Endothelial cell of umbilical vein (primary cell): ENCODE data around the gene SPRYD7. TPM values are rescaled to one million over a fixed set of nuclear protein-coding genes. Genes with fewer than 3 reads are reported as not detected.

Experiments
- BruUV-seq: library from RNA; stranded (reverse); fragments of 400-500 nt; replicated peaks from 2 replicates; lab custom pipeline; 2021; lab: Mats Ljungman, UMichigan
- CTCF ChIA-PET: fragments of 300-600, 350-600 bp; sonication (Branson Sonifier 250); formaldehyde crosslinking; loops from one replicate; lab custom pipeline; 2021; ENCODE audit warnings: antibody characterized with exemption, inconsistent platforms; lab: Charles Lee
- POLR2A ChIA-PET: fragments of 300-600, 350-600 bp; sonication (Branson Sonifier 250); formaldehyde crosslinking; loops from one replicate; lab custom pipeline; 2021; ENCODE audit warnings: antibody characterized with exemption, inconsistent platforms; lab: Charles Lee
- DNase-seq: peaks from one replicate; pipeline ENCODE4 v3.0.0-alpha.2; 2011; ENCODE audit warnings: low read depth, low spot score
- FAIRE-seq: peaks from 2 replicates; lab custom pipeline; 2011; peaks lifted over from hg19 to GRCh38; lab: Jason Lieb, UNC
- H2AFZ ChIP-seq: 2 replicates; pipeline ENCODE4 v1.6.0; 2012; ENCODE audit warnings: low read depth, low read length, control low read depth, inconsistent platforms
- H3K27ac ChIP-seq: 2 replicates; pipeline ENCODE4 v1.5.1; 2011; ENCODE audit warnings: low read depth, mild to moderate bottlenecking, control low read depth, low read length, moderate library complexity; ENCODE audit not compliant: insufficient read depth
- H3K27me3 ChIP-seq, 2 experiments: 2 replicates each; pipeline versions ENCODE4 v1.6.0 to v1.6.1; 2011; ENCODE audit warnings: low read length in 2 of 2, mixed read lengths in 1 of 2; ENCODE audit not compliant: control insufficient read depth in 2 of 2, insufficient read depth in 2 of 2
- H3K36me3 ChIP-seq, 2 experiments: 2 replicates in 1 of 2; 3 replicates in 1 of 2; pipeline ENCODE4 v1.5.1; 2011; ENCODE audit warnings: low read length in 2 of 2, mild to moderate bottlenecking in 1 of 2, moderate library complexity in 1 of 2; ENCODE audit not compliant: control insufficient read depth in 2 of 2, insufficient read depth in 2 of 2; ENCODE audit errors: extremely low read depth in 1 of 2
- H3K4me1 ChIP-seq: 3 replicates; pipeline ENCODE4 v1.5.1; 2011; ENCODE audit warnings: mild to moderate bottlenecking, low read length; ENCODE audit not compliant: control insufficient read depth, insufficient read depth; ENCODE audit errors: extremely low read depth
- H3K4me2 ChIP-seq: 2 replicates; pipeline ENCODE4 v1.6.1; 2011; ENCODE audit warnings: low read length, control low read depth, mixed read lengths; ENCODE audit not compliant: insufficient read depth
- H3K4me3 ChIP-seq, 3 experiments: fragments of 200-600 bp in 1 of 3; sonication (generic), shearing (Covaris generic) in 1 of 3; replicated peaks in 1 of 3; 2 replicates each; pipeline ENCODE4 v1.5.1; 2011 to 2016; ENCODE audit warnings: control low read depth in 3 of 3, low read length in 3 of 3, mild to moderate bottlenecking in 2 of 3, inconsistent platforms in 1 of 3, low read depth in 1 of 3, moderate library complexity in 1 of 3; ENCODE audit not compliant: insufficient read depth in 1 of 3
- H3K79me2 ChIP-seq: 2 replicates; pipeline ENCODE4 v1.6.0; 2012; ENCODE audit warnings: low read length, inconsistent platforms; ENCODE audit not compliant: control insufficient read depth, insufficient read depth
- H3K9ac ChIP-seq: replicated peaks from 2 replicates; pipeline ENCODE3; 2011; ENCODE audit warnings: low read length, control low read depth; ENCODE audit not compliant: insufficient read depth; ENCODE audit errors: extremely low read depth
- H3K9me1 ChIP-seq: replicated peaks from 3 replicates; pipeline ENCODE4 v1.6.0; 2011; ENCODE audit warnings: mild to moderate bottlenecking, low read length; ENCODE audit not compliant: control insufficient read depth, insufficient read depth; ENCODE audit errors: extremely low read depth
- H3K9me3 ChIP-seq: replicated peaks from 2 replicates; pipeline ENCODE4 v1.5.1; 2012; ENCODE audit warnings: low read length, inconsistent platforms; ENCODE audit not compliant: control insufficient read depth, insufficient read depth
- H4K20me1 ChIP-seq: replicated peaks from 2 replicates; pipeline ENCODE3; 2011; ENCODE audit warnings: mild to moderate bottlenecking, low read length; ENCODE audit not compliant: control insufficient read depth, insufficient read depth; ENCODE audit errors: extremely low read depth
- FOS ChIP-seq: IDR thresholded peaks from 2 replicates; pipeline ENCODE4 v1.6.1; 2011; ENCODE audit warnings: mild to moderate bottlenecking, low read length, moderate library complexity, borderline replicate concordance; ENCODE audit not compliant: insufficient read depth
- MYC ChIP-seq: IDR thresholded peaks from one replicate; pipeline ENCODE4 v1.6.1; 2011; ENCODE audit warnings: mild to moderate bottlenecking, low read depth, low read length
- POLR2A ChIP-seq: IDR thresholded peaks from 2 replicates; pipeline ENCODE4 v1.6.1; 2012; ENCODE audit warnings: low read depth, mild to moderate bottlenecking, control low read depth, low read length
- POLR2AphosphoS5 ChIP-seq: IDR thresholded peaks from 2 replicates; pipeline ENCODE4 v1.6.1; 2012; ENCODE audit warnings: low read depth, mild to moderate bottlenecking, control low read depth, low read length, moderate library complexity; ENCODE audit not compliant: insufficient read depth
- dilution Hi-C: fragments of 300-500 bp; cut with MboI; formaldehyde crosslinking; loops from one replicate; pipeline ENCODE4 v1.15.0; 2019; ENCODE audit warnings: low sequenced_read_pairs; ENCODE audit not compliant: extremely low pct_ligation_motif_present
- intact Hi-C: fragments of 100-400 bp; cut with micrococcal nuclease; formaldehyde crosslinking; loops from one replicate; pipeline ENCODE4 v1.10.0; 2022
- polyA plus RNA-seq, 4 experiments: library from polyadenylated mRNA; depleted of rRNA in 3 of 4; stranded (reverse) in 3 of 4; unstranded in 1 of 4; fragments of >200 nt; gene quantifications; 2 replicates each; pipeline versions ENCODE4 v1.2.1 to v1.2.3, GENCODE V29; 2011 to 2012; ENCODE audit warnings: missing spikeins in 1 of 4
- total RNA-seq: library from RNA; stranded (reverse); gene quantifications from 2 replicates; pipeline ENCODE4 v1.2.3, GENCODE V29; 2021
- TF ChIP-seq, protein P1 (sequence below): IDR thresholded peaks from 2 replicates; pipeline ENCODE4 v1.6.1; 2011; ENCODE audit not compliant: insufficient read depth, insufficient read length
- TF ChIP-seq, protein P2 (sequence below), 2 donors: IDR thresholded peaks; 1 replicate in 1 of 2; 2 replicates in 1 of 2; pipeline ENCODE4 v1.5.1; 2011; ENCODE audit warnings: low read length in 2 of 2, mild to moderate bottlenecking in 2 of 2, moderate library complexity in 2 of 2, control low read depth in 1 of 2, inconsistent platforms in 1 of 2, low read depth in 1 of 2; ENCODE audit not compliant: insufficient read depth in 1 of 2; ENCODE audit errors: extremely low read depth in 1 of 2

SPRYD7 gene
- total and polyA plus RNA-seq, 2 donors (not counting 3 experiments of a cell fraction or from before 2014, with no cell fraction given): 2.9 to 7.5 TPM

DNA sequence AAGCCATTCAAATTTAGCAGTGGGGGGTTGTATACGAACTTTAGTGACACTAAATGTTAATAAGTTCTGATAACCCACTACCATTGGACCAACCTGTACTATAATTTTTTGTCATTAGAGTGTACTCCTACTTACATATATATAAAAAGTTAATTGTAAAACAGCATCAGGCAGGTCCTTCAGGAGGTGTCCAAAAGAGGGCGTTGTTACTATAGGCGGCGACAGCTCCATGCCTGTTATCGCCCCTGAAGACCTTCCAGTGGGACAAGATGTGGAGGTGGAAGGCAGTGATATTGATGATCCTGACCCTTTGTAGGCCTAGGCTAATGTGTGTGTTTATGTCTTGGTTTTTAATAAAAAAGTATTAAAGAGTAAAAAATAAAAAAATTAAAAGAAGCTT is 27.5 kb downstream of the SPRYD7 start:
- Histone ChIP-seq H3K27ac (no peak overlapping the region), H3K9me1 (no peaks in the 10 kb centered on the region), H3K9me3 (no peaks in the 10 kb centered on the region), H3K9ac (no peak overlapping the region), H3K36me3 (no peaks in the 10 kb centered on the region), H3K4me2 (no peak overlapping the region), H2AFZ (no peak overlapping the region), H3K27me3 (no peaks in the 10 kb centered on the region), H4K20me1 (no peaks in the 10 kb centered on the region), H3K4me3 (no peak overlapping the region), H3K79me2 (no peaks in the 10 kb centered on the region), H3K4me1 (no peaks in the 10 kb centered on the region)
- no peak for DNase-seq
- dilution Hi-C loops: no loop called here
- CTCF ChIA-PET: interaction anchor here (0.8 to 1.2 kb wide), 3 partner anchors 17 to 1003 kb away, joined by 3 to 5 read pairs (median 5); partner anchors contain the start of gene SPRYD7
- no TSS peak for BruUV-seq
- TF ChIP-seq, protein P1, sequence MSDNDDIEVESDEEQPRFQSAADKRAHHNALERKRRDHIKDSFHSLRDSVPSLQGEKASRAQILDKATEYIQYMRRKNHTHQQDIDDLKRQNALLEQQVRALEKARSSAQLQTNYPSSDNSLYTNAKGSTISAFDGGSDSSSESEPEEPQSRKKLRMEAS: no peak
- TF ChIP-seq POLR2AphosphoS5: no peak
- TF ChIP-seq, protein P2, sequence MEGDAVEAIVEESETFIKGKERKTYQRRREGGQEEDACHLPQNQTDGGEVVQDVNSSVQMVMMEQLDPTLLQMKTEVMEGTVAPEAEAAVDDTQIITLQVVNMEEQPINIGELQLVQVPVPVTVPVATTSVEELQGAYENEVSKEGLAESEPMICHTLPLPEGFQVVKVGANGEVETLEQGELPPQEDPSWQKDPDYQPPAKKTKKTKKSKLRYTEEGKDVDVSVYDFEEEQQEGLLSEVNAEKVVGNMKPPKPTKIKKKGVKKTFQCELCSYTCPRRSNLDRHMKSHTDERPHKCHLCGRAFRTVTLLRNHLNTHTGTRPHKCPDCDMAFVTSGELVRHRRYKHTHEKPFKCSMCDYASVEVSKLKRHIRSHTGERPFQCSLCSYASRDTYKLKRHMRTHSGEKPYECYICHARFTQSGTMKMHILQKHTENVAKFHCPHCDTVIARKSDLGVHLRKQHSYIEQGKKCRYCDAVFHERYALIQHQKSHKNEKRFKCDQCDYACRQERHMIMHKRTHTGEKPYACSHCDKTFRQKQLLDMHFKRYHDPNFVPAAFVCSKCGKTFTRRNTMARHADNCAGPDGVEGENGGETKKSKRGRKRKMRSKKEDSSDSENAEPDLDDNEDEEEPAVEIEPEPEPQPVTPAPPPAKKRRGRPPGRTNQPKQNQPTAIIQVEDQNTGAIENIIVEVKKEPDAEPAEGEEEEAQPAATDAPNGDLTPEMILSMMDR (IDR thresholded peaks at IDR 0.05; ENCODE audit: extremely low read depth in 1 of 2, insufficient read depth in 1 of 2, low read depth in 1 of 2, low read length in 2 of 2): no peak
- no peak for TF ChIP-seq FOS
- TF ChIP-seq MYC: no peak
- no peak for TF ChIP-seq POLR2A
- no peak for FAIRE-seq
- POLR2A ChIA-PET: no interaction called here
- intact Hi-C loops: no loop called here
